ENCODE measurements around the gene WWP2.

DNA sequence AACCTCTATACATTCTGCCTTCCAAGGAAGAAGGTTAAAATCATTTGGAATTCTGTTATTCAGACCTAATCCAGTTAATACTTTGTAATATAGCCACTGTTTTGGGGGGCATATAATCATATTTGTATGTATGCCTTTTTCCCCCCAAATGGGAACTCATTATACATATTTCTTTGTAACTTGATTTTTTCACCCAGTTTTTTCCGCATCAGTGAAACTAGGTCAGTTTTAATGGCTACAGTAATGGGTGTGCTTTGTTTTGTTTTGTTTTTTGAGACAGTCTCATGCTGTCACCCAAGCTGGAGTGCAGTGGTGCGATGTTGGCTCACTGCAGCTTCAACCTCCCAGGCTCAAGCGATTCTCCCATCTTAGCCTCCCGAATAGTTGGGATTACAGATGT is 54.9 kb downstream of the WWP2 start:
- TF ChIP-seq, protein P1, sequence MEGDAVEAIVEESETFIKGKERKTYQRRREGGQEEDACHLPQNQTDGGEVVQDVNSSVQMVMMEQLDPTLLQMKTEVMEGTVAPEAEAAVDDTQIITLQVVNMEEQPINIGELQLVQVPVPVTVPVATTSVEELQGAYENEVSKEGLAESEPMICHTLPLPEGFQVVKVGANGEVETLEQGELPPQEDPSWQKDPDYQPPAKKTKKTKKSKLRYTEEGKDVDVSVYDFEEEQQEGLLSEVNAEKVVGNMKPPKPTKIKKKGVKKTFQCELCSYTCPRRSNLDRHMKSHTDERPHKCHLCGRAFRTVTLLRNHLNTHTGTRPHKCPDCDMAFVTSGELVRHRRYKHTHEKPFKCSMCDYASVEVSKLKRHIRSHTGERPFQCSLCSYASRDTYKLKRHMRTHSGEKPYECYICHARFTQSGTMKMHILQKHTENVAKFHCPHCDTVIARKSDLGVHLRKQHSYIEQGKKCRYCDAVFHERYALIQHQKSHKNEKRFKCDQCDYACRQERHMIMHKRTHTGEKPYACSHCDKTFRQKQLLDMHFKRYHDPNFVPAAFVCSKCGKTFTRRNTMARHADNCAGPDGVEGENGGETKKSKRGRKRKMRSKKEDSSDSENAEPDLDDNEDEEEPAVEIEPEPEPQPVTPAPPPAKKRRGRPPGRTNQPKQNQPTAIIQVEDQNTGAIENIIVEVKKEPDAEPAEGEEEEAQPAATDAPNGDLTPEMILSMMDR (IDR thresholded peaks at IDR 0.05), result no peak
- TF ChIP-seq POLR2A (IDR thresholded peaks at IDR 0.05; ENCODE audit: low read depth), result no peak
- no peak for TF ChIP-seq POLR2AphosphoS5 (IDR thresholded peaks at IDR 0.05)
- no peak for TF ChIP-seq EP300 (IDR thresholded peaks at IDR 0.05)
